HG03139 (cell line): ENCODE measurements around the gene VEZT.
A peak's percentile ranks its signal among the peaks of the same experiment; 100 is the strongest.
"Not testable (repeated sequence)": the region's sequence is repeated elsewhere in the genome, so short reads cannot be mapped to it uniquely, and the experiment has no call there.

Experiments used
- ATAC-seq: cut with Tn5 transposase; IDR thresholded peaks from one replicate; pipeline ENCODE4 v1.9.1; 2021; ENCODE audit not compliant: unreplicated experiment

VEZT gene, protein sequence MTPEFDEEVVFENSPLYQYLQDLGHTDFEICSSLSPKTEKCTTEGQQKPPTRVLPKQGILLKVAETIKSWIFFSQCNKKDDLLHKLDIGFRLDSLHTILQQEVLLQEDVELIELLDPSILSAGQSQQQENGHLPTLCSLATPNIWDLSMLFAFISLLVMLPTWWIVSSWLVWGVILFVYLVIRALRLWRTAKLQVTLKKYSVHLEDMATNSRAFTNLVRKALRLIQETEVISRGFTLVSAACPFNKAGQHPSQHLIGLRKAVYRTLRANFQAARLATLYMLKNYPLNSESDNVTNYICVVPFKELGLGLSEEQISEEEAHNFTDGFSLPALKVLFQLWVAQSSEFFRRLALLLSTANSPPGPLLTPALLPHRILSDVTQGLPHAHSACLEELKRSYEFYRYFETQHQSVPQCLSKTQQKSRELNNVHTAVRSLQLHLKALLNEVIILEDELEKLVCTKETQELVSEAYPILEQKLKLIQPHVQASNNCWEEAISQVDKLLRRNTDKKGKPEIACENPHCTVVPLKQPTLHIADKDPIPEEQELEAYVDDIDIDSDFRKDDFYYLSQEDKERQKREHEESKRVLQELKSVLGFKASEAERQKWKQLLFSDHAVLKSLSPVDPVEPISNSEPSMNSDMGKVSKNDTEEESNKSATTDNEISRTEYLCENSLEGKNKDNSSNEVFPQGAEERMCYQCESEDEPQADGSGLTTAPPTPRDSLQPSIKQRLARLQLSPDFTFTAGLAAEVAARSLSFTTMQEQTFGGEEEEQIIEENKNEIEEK

GRCh38 chr12:95217377-95218149 is at the start of gene VEZT, which contains the start of gene FGD6:
VEZT (plus strand) TSS chr12:95217807; CDS start chr12:95217851, 44 bp downstream.
FGD6 (minus strand) TSS chr12:95217467; CDS start chr12:95217240, 227 bp downstream.
- peak; percentile 95 for ATAC-seq

- no peak for ATAC-seq
These were observed 48.9 kb upstream of the VEZT start for GRCh38 chr12:95168746-95169145.

DNA sequence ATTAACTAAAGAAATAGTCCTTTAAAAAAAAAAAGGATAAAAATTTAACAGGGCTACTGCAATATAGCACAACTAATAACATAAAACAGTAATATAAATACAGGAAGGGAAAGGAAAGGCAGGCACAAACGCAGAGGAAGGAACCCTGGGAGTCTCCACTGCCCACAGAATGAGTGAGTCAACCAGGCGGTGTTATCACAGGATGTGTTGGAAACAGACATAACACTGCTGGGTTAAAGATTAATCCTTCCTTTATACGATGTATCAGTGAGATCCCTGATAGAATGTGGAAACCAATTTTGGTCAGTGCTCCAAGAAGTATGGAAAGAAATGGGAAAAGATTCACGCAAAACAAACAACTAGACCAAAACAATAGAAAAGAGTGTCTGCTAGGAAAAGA is 48.2 kb upstream of the VEZT start:
- no peak for ATAC-seq

- ATAC-seq: no peak
These were observed 44.0 kb upstream of the VEZT start for GRCh38 chr12:95173392-95174251.

DNA sequence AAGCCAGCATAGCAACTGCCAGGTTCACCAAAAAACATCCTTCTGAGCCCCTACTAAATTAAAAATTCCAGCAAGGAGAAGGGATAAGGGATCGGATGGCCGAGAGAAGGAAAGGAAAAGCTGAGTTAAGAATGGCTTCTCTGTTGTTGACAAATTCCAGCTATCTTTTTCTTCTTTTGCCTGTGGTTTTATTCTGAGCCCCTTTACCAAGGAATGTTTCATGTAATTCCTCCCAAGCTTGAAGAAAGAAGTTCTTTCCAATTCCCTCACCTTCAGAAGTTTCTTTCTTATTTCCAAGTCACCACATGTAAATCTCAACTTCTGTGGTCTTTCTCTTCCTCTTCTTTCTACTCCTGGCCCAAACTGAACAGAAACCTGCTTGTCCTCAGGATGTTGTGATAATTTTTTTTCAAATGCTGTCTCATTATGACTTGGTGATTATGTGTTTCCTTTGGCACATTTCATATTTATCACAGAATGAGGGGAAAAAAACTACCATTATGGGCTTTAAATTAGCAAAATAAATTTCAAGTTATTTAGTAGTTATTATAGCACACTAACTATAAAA is 40.3 kb upstream of the VEZT start:
- no peak for ATAC-seq

DNA sequence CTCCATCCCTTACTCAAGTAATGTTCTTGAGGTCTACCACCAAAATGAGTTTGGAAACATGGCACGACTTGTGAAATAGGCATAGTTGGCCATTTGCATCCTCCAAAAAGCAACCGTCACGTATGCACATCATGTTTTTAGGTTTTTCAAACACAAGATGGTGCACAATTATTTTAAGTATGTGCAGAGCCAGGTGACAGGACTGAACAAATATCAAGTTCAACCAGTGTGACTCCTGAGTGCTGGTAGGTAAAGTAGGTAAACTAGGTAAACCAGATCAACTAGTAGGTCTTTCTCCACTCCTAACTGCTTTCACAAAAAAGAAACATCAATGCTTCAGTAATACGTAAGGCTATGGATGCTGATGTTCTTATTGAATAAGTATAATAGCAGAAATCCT is 39.5 kb upstream of the VEZT start:
- no peak for ATAC-seq

DNA sequence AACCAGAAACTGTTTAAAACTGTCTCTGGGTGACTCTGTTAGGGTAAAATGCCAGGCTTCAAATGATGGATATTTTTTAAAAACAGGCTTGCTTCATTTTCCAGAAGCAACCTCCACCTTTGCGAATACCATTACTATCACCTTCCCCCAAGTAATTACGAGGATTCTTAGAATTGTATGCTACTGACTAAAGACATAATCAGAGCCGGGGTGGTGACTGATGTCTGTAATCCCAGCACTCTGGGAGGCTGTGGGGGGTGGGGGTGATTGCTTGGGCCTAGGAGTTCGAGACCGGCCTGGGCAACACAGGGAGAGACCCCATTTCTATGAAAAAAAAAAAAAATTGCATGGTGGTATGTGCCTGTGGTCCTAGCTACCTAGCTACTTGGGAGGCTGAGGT is 38.6 kb upstream of the VEZT start:
- no peak for ATAC-seq

GRCh38 chr12:95181103-95181502 is 36.5 kb upstream of the VEZT start:
- ATAC-seq: no peak

- no peak for ATAC-seq
These were observed 34.7 kb upstream of the VEZT start for GRCh38 chr12:95182868-95183415.

DNA sequence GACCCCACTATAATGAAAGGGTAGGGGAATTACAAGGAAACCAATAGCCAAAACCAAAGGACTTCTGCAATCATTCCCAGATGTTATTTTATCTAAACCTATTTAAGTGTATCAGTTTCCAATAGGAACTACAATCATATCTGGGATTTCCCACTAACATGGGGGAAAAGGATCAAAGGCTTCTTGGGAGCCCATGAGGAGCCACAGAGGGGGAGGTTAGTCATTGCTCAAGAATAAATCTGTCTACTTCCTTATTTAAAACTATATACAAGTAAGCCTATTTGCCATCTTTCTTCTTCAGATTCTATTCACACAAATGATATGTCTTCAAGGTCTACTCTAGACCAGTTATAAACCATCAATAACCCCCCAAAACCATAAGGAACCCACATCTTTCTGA is 33.5 kb upstream of the VEZT start:
- no peak for ATAC-seq

DNA sequence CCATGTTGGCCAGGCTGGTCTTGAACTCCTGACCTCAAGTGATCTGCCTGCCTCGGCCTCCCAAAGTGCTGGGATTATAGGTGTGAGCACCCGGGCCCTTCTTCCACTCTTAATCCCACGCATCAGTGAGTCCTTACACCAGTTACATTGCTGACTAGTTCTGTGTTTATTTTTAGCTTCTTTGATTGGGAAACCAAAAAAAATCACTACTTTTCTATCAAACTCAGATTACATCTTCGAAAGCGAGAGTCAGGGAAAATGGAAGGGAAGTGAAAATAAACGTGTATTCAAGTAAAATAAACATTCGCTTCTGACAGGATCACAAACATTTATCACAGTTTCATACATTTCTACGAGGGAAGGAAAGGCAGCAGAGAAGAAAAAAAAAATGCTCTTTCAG is 32.5 kb upstream of the VEZT start:
- ATAC-seq: no peak

DNA sequence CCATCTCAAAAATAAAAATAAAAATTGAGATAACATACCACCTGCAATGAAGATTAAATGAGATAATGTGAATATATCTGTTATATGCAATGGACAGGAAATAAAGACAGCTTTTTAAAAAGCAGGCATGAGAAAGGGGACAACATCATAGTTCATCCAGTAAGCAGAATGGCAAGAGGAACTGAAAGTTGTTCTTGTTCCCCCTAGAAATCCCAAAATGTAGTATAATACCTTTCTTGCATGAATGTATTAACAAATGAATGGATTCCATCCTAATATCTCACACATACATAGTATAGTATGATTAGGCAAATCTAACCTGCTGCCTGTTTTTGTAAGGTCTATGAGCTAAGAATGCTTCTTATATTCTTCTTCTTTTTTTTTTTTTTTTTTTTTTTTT is 31.8 kb upstream of the VEZT start:
- no peak for ATAC-seq

- ATAC-seq: no peak
These were observed 29.7 kb upstream of the VEZT start for GRCh38 chr12:95187865-95188415.

GRCh38 chr12:95191060-95191696 is 26.4 kb upstream of the VEZT start:
- ATAC-seq: no peak

DNA sequence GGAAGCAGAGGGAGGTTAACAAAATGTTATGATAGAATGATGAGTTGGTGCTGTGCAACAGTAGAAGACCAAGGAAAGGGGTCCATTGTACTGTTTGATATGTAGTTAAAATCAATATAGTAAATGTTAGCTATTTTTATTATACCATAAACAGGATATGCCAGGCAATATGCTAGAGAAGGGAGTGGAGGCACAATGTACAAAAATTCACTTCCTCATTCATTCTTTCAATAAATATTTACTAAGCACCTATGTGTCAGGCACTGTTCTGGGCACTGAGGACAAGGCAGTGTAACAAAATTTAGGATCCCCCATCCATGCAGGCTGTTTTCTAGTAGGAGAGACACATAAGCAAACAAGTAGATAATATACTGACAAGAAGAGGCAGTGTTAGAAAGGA is 25.3 kb upstream of the VEZT start:
- ATAC-seq: no peak

DNA sequence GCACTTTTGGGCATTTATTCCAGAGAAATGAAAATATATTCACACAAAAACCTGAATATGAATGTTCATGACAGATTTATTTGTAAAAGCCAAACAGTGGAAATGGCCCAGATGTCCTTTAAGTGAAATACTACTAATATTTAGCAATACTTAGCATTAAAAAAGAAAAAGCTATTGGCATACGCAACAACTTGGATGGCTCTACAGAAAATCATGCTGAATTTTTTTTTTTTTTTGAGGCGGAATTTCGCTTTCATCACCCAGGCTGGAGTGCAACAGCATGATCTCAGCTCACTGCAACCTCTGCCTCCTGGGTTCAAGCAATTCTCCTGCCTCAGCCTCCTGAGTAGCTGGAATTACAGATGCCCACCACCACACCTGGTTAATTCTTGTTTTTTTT is 24.5 kb upstream of the VEZT start:
- ATAC-seq: no peak

GRCh38 chr12:95195122-95195521 is 22.5 kb upstream of the VEZT start:
- no peak for ATAC-seq

DNA sequence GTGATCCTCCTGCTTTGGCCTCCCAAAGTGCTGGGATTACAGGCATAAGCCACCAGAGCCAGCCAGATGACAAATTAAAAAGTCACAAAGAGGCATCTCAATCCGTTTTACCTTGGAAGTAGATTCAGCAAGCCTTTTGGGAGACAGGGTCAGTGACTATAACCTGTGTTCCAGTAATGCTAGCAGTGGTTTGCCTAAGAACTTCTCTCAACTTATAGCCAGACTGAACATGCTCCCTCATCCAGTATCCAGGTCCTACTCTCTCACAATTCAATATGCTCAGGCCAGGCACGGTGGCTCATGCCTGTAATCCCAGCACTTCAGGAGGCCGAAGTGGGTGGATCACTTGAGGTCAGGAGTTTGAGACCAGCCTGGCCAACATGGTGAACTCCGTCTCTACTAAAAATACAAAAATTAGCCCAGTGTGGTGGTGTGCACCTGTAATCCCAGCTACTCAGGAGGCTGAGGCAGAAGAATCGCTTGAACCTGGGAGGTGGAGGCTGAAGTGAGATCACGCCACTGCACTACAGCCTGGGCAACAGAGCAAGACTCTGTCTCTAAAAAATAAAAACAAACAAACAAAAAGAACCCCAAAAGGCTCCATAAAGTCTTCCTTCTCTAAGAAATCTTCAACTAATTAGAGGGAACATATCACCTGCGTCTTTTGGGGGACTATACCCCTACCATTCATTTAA is 20.6 kb upstream of the VEZT start:
- not testable (repeated sequence) for ATAC-seq

- no peak for ATAC-seq
These were observed 20.0 kb upstream of the VEZT start for GRCh38 chr12:95197636-95198035.
